Sciatic nerve (tissue), 2 donors: ENCODE data around the gene TEAD4. TPM values are rescaled to one million over a fixed set of nuclear protein-coding genes. Genes with fewer than 3 reads are reported as not detected.

ENCODE experiments used
- ATAC-seq: fragments of 200-7000 bp; cut with Tn5 transposase; one replicate; pipeline ENCODE4 v1.9.1; 2020; ENCODE audit warnings: mild to moderate bottlenecking, moderate library complexity
- DNase-seq: peaks from one replicate; pipeline ENCODE4 v3.0.0-alpha.2; 2020; ENCODE audit warnings: low spot score
- intact Hi-C: fragments of 100-400 bp; cut with DNase I; formaldehyde crosslinking; loops from one replicate; pipeline ENCODE4 v1.14.2; 2022
- total RNA-seq: library from RNA; stranded (reverse); fragmentation: NEBNext Ultra II Directional; extraction: Animal tissue kit (Norgen Biotek cat#: 25700); gene quantifications from one replicate; pipeline ENCODE4 v1.2.1, GENCODE V29; 2021
- donor health status: DM: no; HTN: no; CAD: no.
- donor health status: DM: no; HTN: no; CAD: no.

Gene TEAD4
- total RNA-seq, 1 donor from 2014 or later = 30.1 TPM

- no peak for ATAC-seq
- intact Hi-C loops = no loop called here
Measured at GRCh38 chr12:2992724-2993123, 33.5 kb downstream of the TEAD4 start.

GRCh38 chr12:2997989-2998670, 38.9 kb downstream of the TEAD4 start:
- ATAC-seq = no peak
- no peak for DNase-seq
- intact Hi-C loops = no loop called here

More at GRCh38 chr12:2992724-2993123, 33.5 kb downstream of the TEAD4 start:
- no peak for DNase-seq

- ATAC-seq = peak; percentile 49
Measured at GRCh38 chr12:2998789-2999264, 39.6 kb downstream of the TEAD4 start.

GRCh38 chr12:2999265-2999841, 40.2 kb downstream of the TEAD4 start:
- DNase-seq = no peak
- intact Hi-C loops = no loop called here
- peak; percentile 10 for ATAC-seq

More at GRCh38 chr12:2998789-2999264, 39.6 kb downstream of the TEAD4 start:
- intact Hi-C loops = no loop called here
- no peak for DNase-seq

- intact Hi-C loops = no loop called here
- no peak for DNase-seq
- no peak for ATAC-seq
Measured at GRCh38 chr12:3000548-3001275, 41.5 kb downstream of the TEAD4 start.

- intact Hi-C loops = no loop called here
- no peak for ATAC-seq
Measured at GRCh38 chr12:3002646-3003045, 43.4 kb downstream of the TEAD4 start.

GRCh38 chr12:3003357-3003992, 44.3 kb downstream of the TEAD4 start:
- intact Hi-C loops = no loop called here
- ATAC-seq = no peak
- no peak for DNase-seq

More at GRCh38 chr12:3002646-3003045, 43.4 kb downstream of the TEAD4 start:
- DNase-seq = no peak

- DNase-seq (no peak), ATAC-seq (no peak)
- intact Hi-C loops = no loop called here
Measured at GRCh38 chr12:3004655-3005565, 45.7 kb downstream of the TEAD4 start.

- intact Hi-C loops = no loop called here
- DNase-seq = no peak
- no peak for ATAC-seq
Measured at GRCh38 chr12:3005736-3006135, 46.5 kb downstream of the TEAD4 start.

GRCh38 chr12:3009780-3010179, 50.6 kb downstream of the TEAD4 start:
- no peak for DNase-seq
- intact Hi-C loops = no loop called here
- no peak for ATAC-seq

- ATAC-seq = no peak
- DNase-seq = no peak
- intact Hi-C loops = no loop called here
Measured at GRCh38 chr12:3010214-3010930, 51.2 kb downstream of the TEAD4 start.

GRCh38 chr12:3012786-3013185, 53.6 kb downstream of the TEAD4 start:
- DNase-seq = no peak
- ATAC-seq = no peak
- intact Hi-C loops = no loop called here

GRCh38 chr12:3014641-3015040, 55.4 kb downstream of the TEAD4 start:
- intact Hi-C loops = no loop called here
- DNase-seq (no peak), ATAC-seq (no peak)

GRCh38 chr12:3015356-3015755, 56.2 kb downstream of the TEAD4 start:
- DNase-seq (no peak), ATAC-seq (no peak)
- intact Hi-C loops = no loop called here

- intact Hi-C loops = no loop called here
- ATAC-seq (no peak), DNase-seq (no peak)
Measured at GRCh38 chr12:3016191-3016590, 57.0 kb downstream of the TEAD4 start.

- ATAC-seq = no peak
- intact Hi-C loops = no loop called here
- DNase-seq = no peak
Measured at GRCh38 chr12:3017281-3017680, 58.1 kb downstream of the TEAD4 start.

- ATAC-seq (peak; percentile 18), DNase-seq (no peak)
- intact Hi-C loops = no loop called here
Measured at GRCh38 chr12:3018284-3019004, 59.2 kb downstream of the TEAD4 start.
